H9 (cell line): ENCODE results near the gene SLC25A2. TPM values are rescaled to one million over a fixed set of nuclear protein-coding genes. Genes with fewer than 3 reads are reported as not detected.

Source experiments
- DNase-seq: peaks from one replicate; pipeline ENCODE4 v3.0.0-alpha.2; 2017
- H2AFZ ChIP-seq: one replicate; pipeline ENCODE4 v1.6.1; 2013; ENCODE audit warnings: mild to moderate bottlenecking, low read length, control low read depth, moderate library complexity
- H2AK5ac ChIP-seq: 2 replicates; pipeline ENCODE4 v1.6.1; 2013; ENCODE audit warnings: low read length, control low read depth, mixed read lengths; ENCODE audit not compliant: insufficient read length
- H2BK120ac ChIP-seq: one replicate; pipeline ENCODE4 v1.6.1; 2013; ENCODE audit warnings: low read depth, mild to moderate bottlenecking, low read length, control low read depth, inconsistent platforms; ENCODE audit not compliant: poor library complexity, severe bottlenecking
- H2BK12ac ChIP-seq: 2 replicates; pipeline ENCODE4 v1.6.1; 2013; ENCODE audit warnings: low read length, control low read depth, mixed read lengths, low read depth; ENCODE audit not compliant: insufficient read length
- H2BK15ac ChIP-seq: 2 replicates; pipeline ENCODE4 v1.6.1; 2013; ENCODE audit warnings: low read depth, low read length, control low read depth
- H2BK20ac ChIP-seq: one replicate; pipeline ENCODE4 v1.6.1; 2013; ENCODE audit warnings: low read depth, mild to moderate bottlenecking, low read length, control low read depth, inconsistent platforms; ENCODE audit not compliant: poor library complexity, severe bottlenecking
- H2BK5ac ChIP-seq: 2 replicates; pipeline ENCODE4 v1.6.1; 2013; ENCODE audit warnings: low read length, control low read depth, mixed read lengths; ENCODE audit not compliant: insufficient read length
- H3K14ac ChIP-seq: 2 replicates; pipeline ENCODE4 v1.6.1; 2013; ENCODE audit warnings: low read length, control low read depth; ENCODE audit not compliant: insufficient read depth
- H3K18ac ChIP-seq: 2 replicates; pipeline ENCODE4 v1.6.1; 2013; ENCODE audit warnings: low read depth, mild to moderate bottlenecking, mixed read lengths, low read length, control low read depth; ENCODE audit not compliant: insufficient read length
- H3K23ac ChIP-seq: 2 replicates; pipeline ENCODE4 v1.6.1; 2013; ENCODE audit warnings: low read length, control low read depth, mixed read lengths, low read depth; ENCODE audit not compliant: insufficient read length
- H3K23me2 ChIP-seq: 2 replicates; pipeline ENCODE4 v1.6.1; 2013; ENCODE audit warnings: low read depth, mild to moderate bottlenecking, mixed read lengths, low read length, control low read depth; ENCODE audit not compliant: insufficient read length, poor library complexity, severe bottlenecking
- H3K27ac ChIP-seq: 2 replicates; pipeline ENCODE4 v1.5.1; 2013; ENCODE audit warnings: low read length, control low read depth, mixed read lengths, low read depth; ENCODE audit not compliant: insufficient read length
- H3K27me3 ChIP-seq: 2 replicates; pipeline ENCODE4 v1.6.1; 2013; ENCODE audit warnings: low read length, control low read depth, inconsistent platforms; ENCODE audit not compliant: insufficient read depth
- H3K4ac ChIP-seq: 2 replicates; pipeline ENCODE4 v1.6.1; 2013; ENCODE audit warnings: low read depth, mild to moderate bottlenecking, control low read depth, inconsistent platforms, low read length, moderate library complexity
- H3K4me1 ChIP-seq: 2 replicates; pipeline ENCODE4 v1.6.1; 2013; ENCODE audit warnings: low read length, control low read depth, inconsistent platforms; ENCODE audit not compliant: insufficient read depth
- H3K4me2 ChIP-seq: 2 replicates; pipeline ENCODE4 v1.6.1; 2013; ENCODE audit warnings: low read length, control low read depth, mixed read lengths; ENCODE audit not compliant: insufficient read length, insufficient read depth
- H3K56ac ChIP-seq: 2 replicates; pipeline ENCODE4 v1.6.1; 2013; ENCODE audit warnings: low read depth, mild to moderate bottlenecking, mixed read lengths, low read length, control low read depth; ENCODE audit not compliant: insufficient read length
- H3K79me1 ChIP-seq: 2 replicates; pipeline ENCODE4 v1.6.1; 2013; ENCODE audit warnings: low read depth, mild to moderate bottlenecking, moderate library complexity, low read length, control low read depth, inconsistent platforms; ENCODE audit not compliant: insufficient read depth, poor library complexity, severe bottlenecking
- H3K79me2 ChIP-seq: 2 replicates; pipeline ENCODE4 v1.6.1; 2013; ENCODE audit warnings: low read length, control low read depth, inconsistent platforms; ENCODE audit not compliant: insufficient read depth
- H3K9ac ChIP-seq: 2 replicates; pipeline ENCODE4 v1.6.1; 2013; ENCODE audit warnings: low read length, control low read depth, mixed read lengths; ENCODE audit not compliant: insufficient read length; ENCODE audit errors: extremely low read depth
- H3K9me3 ChIP-seq: one replicate; pipeline ENCODE4 v1.6.1; 2013; ENCODE audit warnings: low read depth, low read length, inconsistent platforms; ENCODE audit not compliant: control insufficient read depth
- H3T11ph ChIP-seq: one replicate; pipeline ENCODE4 v1.6.1; 2013; ENCODE audit warnings: mild to moderate bottlenecking, low read length, control low read depth, inconsistent platforms
- H4K20me1 ChIP-seq: one replicate; pipeline ENCODE4 v1.6.1; 2013; ENCODE audit not compliant: control insufficient read depth, insufficient read length, insufficient read depth
- H4K5ac ChIP-seq: 2 replicates; pipeline ENCODE4 v1.6.1; 2013; ENCODE audit warnings: low read depth, mild to moderate bottlenecking, mixed read lengths, low read length, control low read depth; ENCODE audit not compliant: insufficient read length
- H4K8ac ChIP-seq: replicated peaks from 2 replicates; pipeline ENCODE4 v1.6.1; 2013; ENCODE audit warnings: low read length, control low read depth, mixed read lengths, low read depth; ENCODE audit not compliant: insufficient read length
- H4K91ac ChIP-seq: 2 replicates; pipeline ENCODE4 v1.6.1; 2013; ENCODE audit warnings: low read depth, mild to moderate bottlenecking, moderate library complexity, mixed read lengths, low read length, control low read depth; ENCODE audit not compliant: insufficient read length
- H3K27ac Mint-ChIP-seq, 3 experiments: 2 replicates in 2 of 3; 3 replicates in 1 of 3; pipeline ENCODE4 v1.8.0; 2020 to 2021; ENCODE audit warnings: mixed read lengths in 3 of 3, mild to moderate bottlenecking in 1 of 3, moderate library complexity in 1 of 3
- H3K27me3 Mint-ChIP-seq: 2 replicates; pipeline ENCODE4 v1.8.0; 2021; ENCODE audit warnings: low read depth, mild to moderate bottlenecking, moderate library complexity, mixed read lengths
- H3K36me3 Mint-ChIP-seq, 3 experiments: 2 replicates in 2 of 3; 3 replicates in 1 of 3; pipeline ENCODE4 v1.8.0; 2020 to 2021; ENCODE audit warnings: low read depth in 3 of 3, mixed read lengths in 3 of 3; ENCODE audit not compliant: insufficient read depth in 1 of 3
- H3K4me1 Mint-ChIP-seq, 2 experiments: 2 replicates each; pipeline ENCODE4 v1.8.0; 2020; ENCODE audit warnings: mixed read lengths in 2 of 2
- H3K4me3 Mint-ChIP-seq, 2 experiments: 2 replicates in 1 of 2; 3 replicates in 1 of 2; pipeline ENCODE4 v1.8.0; 2020 to 2021; ENCODE audit warnings: mild to moderate bottlenecking in 2 of 2, mixed read lengths in 2 of 2, moderate library complexity in 1 of 2
- H3K9me3 Mint-ChIP-seq, 2 experiments: 2 replicates in 1 of 2; 3 replicates in 1 of 2; pipeline ENCODE4 v1.8.0; 2020; ENCODE audit warnings: mild to moderate bottlenecking in 2 of 2, mixed read lengths in 2 of 2, moderate library complexity in 1 of 2
- WGBS: extraction: QIAGEN DNeasy Blood & Tissue Kit; methylation state at CpG from one replicate; pipeline ENCODE4 v1.1.7; 2013; ENCODE audit warnings: missing lambda C conversion rate, low lambda C conversion rate, mixed read lengths; ENCODE audit not compliant: insufficient read length; ENCODE audit errors: extremely low coverage; 5-methylcytosine and 5-hydroxymethylcytosine counted together
- total RNA-seq: library from RNA; stranded (reverse); gene quantifications from 2 replicates; pipeline ENCODE4 v1.2.1, GENCODE V29; 2021
- TF ChIP-seq, protein P1 (sequence below): fragments of 200-600 bp; sonication (generic); conservative IDR thresholded peaks from 3 replicates; pipeline ENCODE4 v1.8.0; 2021; ENCODE audit warnings: antibody characterized with exemption, mild to moderate bottlenecking

Gene SLC25A2
- total RNA-seq, 1 experiment from 2014 or later: not detected

DNA sequence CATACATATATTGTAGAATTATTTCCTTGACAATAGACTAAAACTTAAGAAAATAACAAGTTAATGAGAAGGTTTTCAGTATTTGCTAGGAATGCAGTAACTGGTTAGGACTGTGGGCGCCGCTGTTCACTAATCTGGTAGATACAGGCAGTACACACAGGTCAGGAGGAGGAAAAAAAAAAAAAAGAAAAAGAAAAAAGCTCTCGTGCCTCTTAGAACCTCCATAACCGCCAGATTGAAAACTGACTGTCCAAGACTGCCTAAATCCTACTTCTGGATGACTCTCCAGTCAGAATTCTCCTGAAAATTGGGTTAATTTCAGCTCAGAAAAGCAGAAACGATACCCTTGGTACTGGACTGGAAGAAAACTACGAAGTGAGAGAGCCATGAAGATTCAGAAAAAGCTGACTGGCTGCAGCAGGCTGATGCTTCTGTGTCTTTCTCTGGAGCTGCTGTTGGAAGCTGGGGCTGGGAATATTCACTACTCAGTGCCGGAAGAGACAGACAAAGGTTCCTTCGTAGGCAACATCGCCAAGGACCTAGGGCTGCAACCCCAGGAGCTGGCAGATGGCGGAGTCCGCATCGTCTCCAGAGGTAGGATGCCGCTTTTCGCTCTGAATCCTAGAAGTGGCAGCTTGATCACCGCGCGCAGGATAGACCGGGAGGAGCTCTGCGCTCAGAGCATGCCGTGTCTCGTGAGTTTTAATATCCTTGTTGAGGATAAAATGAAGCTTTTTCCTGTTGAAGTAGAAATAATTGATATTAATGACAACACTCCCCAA is 26.6 kb upstream of the SLC25A2 start, which contains the start of gene PCDHGA1:
Gene PCDHGA1, plus strand, starts transcription at position 216 of the 782 bp plus-strand sequence.
- no peak within 1 kb of the TSS for H2BK12ac ChIP-seq
- H3T11ph ChIP-seq: no peak within 1 kb of the TSS
- H2BK20ac ChIP-seq: no peak within 1 kb of the TSS
- H3K9me3 ChIP-seq: peaks cover 22% of the 10 kb centered on the region
- no peak within 1 kb of the TSS for H4K91ac ChIP-seq
- H3K9ac ChIP-seq: no peak within 1 kb of the TSS
- no peaks in the 10 kb centered on the region for H3K79me2 ChIP-seq
- no peak within 1 kb of the TSS for H2BK15ac ChIP-seq
- Mint-ChIP-seq H3K27ac (no peak within 1 kb of the TSS), H3K9me3 (peaks cover 59 to 66% of the 10 kb centered on the region in 2 experiments), H3K27me3 (peaks cover 9% of the 10 kb centered on the region), H3K4me3 (no peak within 1 kb of the TSS), H3K36me3 (peaks cover 9 to 42% (median 15%) of the 10 kb centered on the region in 3 experiments), H3K4me1 (peaks cover 5 to 6% of the 10 kb centered on the region in 2 experiments)
- H3K23me2 ChIP-seq: peaks cover 9% of the 10 kb centered on the region
- H4K8ac ChIP-seq: no peak within 1 kb of the TSS
- TF ChIP-seq, protein P1, sequence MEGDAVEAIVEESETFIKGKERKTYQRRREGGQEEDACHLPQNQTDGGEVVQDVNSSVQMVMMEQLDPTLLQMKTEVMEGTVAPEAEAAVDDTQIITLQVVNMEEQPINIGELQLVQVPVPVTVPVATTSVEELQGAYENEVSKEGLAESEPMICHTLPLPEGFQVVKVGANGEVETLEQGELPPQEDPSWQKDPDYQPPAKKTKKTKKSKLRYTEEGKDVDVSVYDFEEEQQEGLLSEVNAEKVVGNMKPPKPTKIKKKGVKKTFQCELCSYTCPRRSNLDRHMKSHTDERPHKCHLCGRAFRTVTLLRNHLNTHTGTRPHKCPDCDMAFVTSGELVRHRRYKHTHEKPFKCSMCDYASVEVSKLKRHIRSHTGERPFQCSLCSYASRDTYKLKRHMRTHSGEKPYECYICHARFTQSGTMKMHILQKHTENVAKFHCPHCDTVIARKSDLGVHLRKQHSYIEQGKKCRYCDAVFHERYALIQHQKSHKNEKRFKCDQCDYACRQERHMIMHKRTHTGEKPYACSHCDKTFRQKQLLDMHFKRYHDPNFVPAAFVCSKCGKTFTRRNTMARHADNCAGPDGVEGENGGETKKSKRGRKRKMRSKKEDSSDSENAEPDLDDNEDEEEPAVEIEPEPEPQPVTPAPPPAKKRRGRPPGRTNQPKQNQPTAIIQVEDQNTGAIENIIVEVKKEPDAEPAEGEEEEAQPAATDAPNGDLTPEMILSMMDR: peak; percentile 59
- no peak within 1 kb of the TSS for H2BK120ac ChIP-seq
- H3K23ac ChIP-seq: no peak within 1 kb of the TSS
- no peak within 1 kb of the TSS for H3K18ac ChIP-seq
- H3K27ac ChIP-seq: no peak within 1 kb of the TSS
- no peak within 1 kb of the TSS for H3K4ac ChIP-seq
- no peak within 1 kb of the TSS for H2AFZ ChIP-seq
- H3K56ac ChIP-seq: no peak within 1 kb of the TSS
- no peak within 1 kb of the TSS for H2BK5ac ChIP-seq
- H3K4me2 ChIP-seq: no peak within 1 kb of the TSS
- no peak within 1 kb of the TSS for H3K14ac ChIP-seq
- no peak within 1 kb of the TSS for H4K5ac ChIP-seq
- no peaks in the 10 kb centered on the region for H3K27me3 ChIP-seq
- H2AK5ac ChIP-seq: no peak within 1 kb of the TSS
- H4K20me1 ChIP-seq: no peaks in the 10 kb centered on the region
- H3K79me1 ChIP-seq: no peaks in the 10 kb centered on the region
- DNase-seq: no peak
- no peaks in the 10 kb centered on the region for H3K4me1 ChIP-seq
- WGBS: no CpG with 5 or more reads among the region's 21 CpGs
